ENCODE measurements around the gene SLC9A2.

Gene SLC9A2

GRCh38 chr2:102669401-102669800 lies 50.0 kb downstream of the SLC9A2 start:
- H3K4me3 ChIP-seq = no peak overlapping the region
- H3K36me3 ChIP-seq (replicated peaks) = no peaks in the 10 kb centered on the region
- no peaks in the 10 kb centered on the region for H3K9me3 ChIP-seq
- H3K4me1 ChIP-seq = no peaks in the 10 kb centered on the region
- no peaks in the 10 kb centered on the region for H3K27me3 ChIP-seq (ENCODE audit: low read depth)
- in situ Hi-C loops (cut with MboI; ENCODE audit: low sequenced_read_pairs) = no loop called here
- no peak for DNase-seq (ENCODE audit: low spot score in 2 of 2)

- H3K27me3 ChIP-seq (ENCODE audit: low read depth) = no peaks in the 10 kb centered on the region
- no peak overlapping the region for H3K4me3 ChIP-seq
- H3K9me3 ChIP-seq = no peaks in the 10 kb centered on the region
- H3K4me1 ChIP-seq = no peaks in the 10 kb centered on the region
- no peaks in the 10 kb centered on the region for H3K36me3 ChIP-seq (replicated peaks)
- in situ Hi-C loops (cut with MboI; ENCODE audit: low sequenced_read_pairs) = no loop called here
- no peak for DNase-seq (ENCODE audit: low spot score in 2 of 2)
Observed at GRCh38 chr2:102672107-102672776, 52.9 kb downstream of the SLC9A2 start.

DNA sequence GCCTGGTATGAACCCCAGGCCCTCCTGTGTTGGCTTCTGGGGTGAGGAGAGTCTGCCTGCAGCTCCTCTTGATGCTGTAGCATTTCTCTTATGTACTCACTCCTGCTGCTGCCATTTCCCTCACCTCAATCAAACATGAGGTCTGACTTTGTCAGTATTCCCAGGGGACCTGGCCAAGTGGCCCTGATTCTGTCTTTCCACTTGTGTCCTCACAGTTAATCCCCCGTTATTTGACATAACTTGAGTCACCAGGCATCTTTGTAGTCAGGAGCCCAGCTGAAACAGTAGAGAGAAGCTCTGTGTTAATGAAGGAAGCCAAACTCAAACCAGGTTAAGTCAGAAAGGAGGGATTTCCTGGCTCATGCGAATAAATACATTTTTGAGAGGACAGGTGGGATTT lies 55.0 kb downstream of the SLC9A2 start:
- DNase-seq (ENCODE audit: low spot score in 2 of 2) = no peak
- Histone ChIP-seq H3K4me3 (no peak overlapping the region), H3K4me1 (no peaks in the 10 kb centered on the region), H3K9me3 (no peaks in the 10 kb centered on the region), H3K27me3 (ENCODE audit: low read depth) (no peaks in the 10 kb centered on the region), H3K36me3 (replicated peaks) (no peaks in the 10 kb centered on the region)
- in situ Hi-C loops (cut with MboI; ENCODE audit: low sequenced_read_pairs) = no loop called here

- Histone ChIP-seq H3K4me3 (no peak overlapping the region), H3K9me3 (no peaks in the 10 kb centered on the region), H3K36me3 (replicated peaks) (no peaks in the 10 kb centered on the region), H3K4me1 (no peaks in the 10 kb centered on the region), H3K27me3 (ENCODE audit: low read depth) (no peaks in the 10 kb centered on the region)
- no peak for DNase-seq (ENCODE audit: low spot score in 2 of 2)
- in situ Hi-C loops (cut with MboI; ENCODE audit: low sequenced_read_pairs) = no loop called here
Observed at GRCh38 chr2:102674836-102675235, 55.5 kb downstream of the SLC9A2 start.

DNA sequence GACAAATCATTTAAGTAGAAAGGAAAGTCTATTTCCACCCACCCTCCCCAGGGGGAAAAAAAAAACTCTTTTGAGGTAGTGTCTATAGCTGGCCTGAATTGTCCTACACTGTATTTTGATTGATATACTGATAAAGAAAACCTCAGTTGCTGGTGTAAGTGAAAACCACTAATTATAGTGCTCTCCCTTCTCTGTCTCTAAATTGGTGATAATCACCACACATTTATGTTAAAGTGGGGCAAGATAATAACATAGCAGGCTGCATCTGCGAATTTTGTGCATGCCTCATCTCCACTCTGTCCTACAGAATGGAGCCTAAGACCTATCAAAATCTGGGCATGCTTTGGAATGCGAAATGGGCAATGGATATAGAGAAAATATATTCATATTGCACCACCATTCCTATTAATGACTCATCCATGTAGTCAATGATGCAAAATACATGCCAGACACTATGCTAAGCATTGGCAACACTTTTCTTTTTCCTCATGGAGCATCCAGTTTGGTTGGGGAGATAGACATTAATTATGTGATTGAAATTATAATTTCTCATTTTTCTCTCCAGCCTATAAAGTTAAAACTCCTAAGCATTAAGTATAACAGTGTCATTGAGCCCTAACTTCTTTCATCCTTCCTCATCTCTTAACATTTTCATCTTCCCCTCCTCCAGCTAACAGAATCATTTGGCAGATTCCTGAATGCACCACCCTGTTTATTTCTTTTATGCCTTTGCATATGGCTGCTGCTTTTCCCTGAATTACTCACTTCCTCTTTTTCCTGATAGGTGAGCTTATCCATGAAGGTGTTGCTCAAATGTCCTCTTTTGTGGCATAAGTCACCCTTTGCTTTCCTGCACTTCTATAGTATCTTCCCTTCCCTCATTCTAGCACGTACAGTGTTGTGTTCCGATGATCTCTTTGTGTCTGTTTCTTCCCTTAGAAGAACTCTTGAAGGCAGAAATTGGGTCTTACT lies 58.2 kb downstream of the SLC9A2 start:
- DNase-seq (ENCODE audit: low spot score in 2 of 2) = no peak
- no peak overlapping the region for H3K4me3 ChIP-seq
- no peaks in the 10 kb centered on the region for H3K36me3 ChIP-seq (replicated peaks)
- H3K27me3 ChIP-seq (ENCODE audit: low read depth) = no peaks in the 10 kb centered on the region
- in situ Hi-C loops (cut with MboI; ENCODE audit: low sequenced_read_pairs) = no loop called here
- no peaks in the 10 kb centered on the region for H3K9me3 ChIP-seq
- H3K4me1 ChIP-seq = no peaks in the 10 kb centered on the region

GRCh38 chr2:102678442-102678841 lies 59.1 kb downstream of the SLC9A2 start:
- DNase-seq (ENCODE audit: low spot score in 2 of 2) = no peak
- Histone ChIP-seq H3K9me3 (no peaks in the 10 kb centered on the region), H3K4me1 (no peaks in the 10 kb centered on the region), H3K27me3 (ENCODE audit: low read depth) (no peaks in the 10 kb centered on the region), H3K36me3 (replicated peaks) (no peaks in the 10 kb centered on the region), H3K4me3 (no peak overlapping the region)
- in situ Hi-C loops (cut with MboI; ENCODE audit: low sequenced_read_pairs) = no loop called here

GRCh38 chr2:102686479-102687439 lies 67.4 kb downstream of the SLC9A2 start:
- Histone ChIP-seq H3K4me1 (no peaks in the 10 kb centered on the region), H3K36me3 (replicated peaks) (no peaks in the 10 kb centered on the region), H3K4me3 (no peak overlapping the region), H3K27me3 (ENCODE audit: low read depth) (no peaks in the 10 kb centered on the region), H3K9me3 (no peaks in the 10 kb centered on the region)
- in situ Hi-C loops (cut with MboI; ENCODE audit: low sequenced_read_pairs) = no loop called here
- DNase-seq (ENCODE audit: low spot score in 2 of 2) = no peak

GRCh38 chr2:102690012-102690411 lies 70.7 kb downstream of the SLC9A2 start:
- H3K4me1 ChIP-seq = no peaks in the 10 kb centered on the region
- DNase-seq (ENCODE audit: low spot score in 2 of 2) = no peak
- no peaks in the 10 kb centered on the region for H3K9me3 ChIP-seq
- in situ Hi-C loops (cut with MboI; ENCODE audit: low sequenced_read_pairs) = no loop called here
- H3K27me3 ChIP-seq (ENCODE audit: low read depth) = 0 out of 2 replicates have a peak, but pooled peaks cover 4% of the 10 kb centered on the region
- no peaks in the 10 kb centered on the region for H3K36me3 ChIP-seq (replicated peaks)
- H3K4me3 ChIP-seq = no peak overlapping the region

- no peaks in the 10 kb centered on the region for H3K9me3 ChIP-seq
- in situ Hi-C loops (cut with MboI; ENCODE audit: low sequenced_read_pairs) = no loop called here
- H3K36me3 ChIP-seq (replicated peaks) = no peaks in the 10 kb centered on the region
- H3K27me3 ChIP-seq (ENCODE audit: low read depth) = 0 out of 2 replicates have a peak, but pooled peaks cover 13% of the 10 kb centered on the region
- H3K4me1 ChIP-seq = no peaks in the 10 kb centered on the region
- no peak for DNase-seq (ENCODE audit: low spot score in 2 of 2)
- H3K4me3 ChIP-seq = no peak overlapping the region
Observed at GRCh38 chr2:102696463-102696862, 77.1 kb downstream of the SLC9A2 start.

GRCh38 chr2:102698369-102699111 lies 79.2 kb downstream of the SLC9A2 start:
- DNase-seq (ENCODE audit: low spot score in 2 of 2) = peak in 1 of 2 experiments; percentile 18
- no peaks in the 10 kb centered on the region for H3K9me3 ChIP-seq
- H3K4me1 ChIP-seq = no peaks in the 10 kb centered on the region

GRCh38 chr2:102703305-102703704 lies 84.0 kb downstream of the SLC9A2 start:
- Histone ChIP-seq H3K4me3 (no peak overlapping the region), H3K4me1 (no peaks in the 10 kb centered on the region), H3K27me3 (ENCODE audit: low read depth) (peaks cover 16% of the 10 kb centered on the region), H3K9me3 (no peaks in the 10 kb centered on the region), H3K36me3 (replicated peaks) (no peaks in the 10 kb centered on the region)
- in situ Hi-C loops (cut with MboI; ENCODE audit: low sequenced_read_pairs) = no loop called here
- no peak for DNase-seq (ENCODE audit: low spot score in 2 of 2)

More at GRCh38 chr2:102698369-102699111, 79.2 kb downstream of the SLC9A2 start:
- H3K36me3 ChIP-seq (replicated peaks) = no peaks in the 10 kb centered on the region
- no peak overlapping the region for H3K4me3 ChIP-seq
- H3K27me3 ChIP-seq (ENCODE audit: low read depth) = peaks cover 10% of the 10 kb centered on the region; the same call in 1 of the 2 replicates
- in situ Hi-C loops (cut with MboI; ENCODE audit: low sequenced_read_pairs) = no loop called here

DNA sequence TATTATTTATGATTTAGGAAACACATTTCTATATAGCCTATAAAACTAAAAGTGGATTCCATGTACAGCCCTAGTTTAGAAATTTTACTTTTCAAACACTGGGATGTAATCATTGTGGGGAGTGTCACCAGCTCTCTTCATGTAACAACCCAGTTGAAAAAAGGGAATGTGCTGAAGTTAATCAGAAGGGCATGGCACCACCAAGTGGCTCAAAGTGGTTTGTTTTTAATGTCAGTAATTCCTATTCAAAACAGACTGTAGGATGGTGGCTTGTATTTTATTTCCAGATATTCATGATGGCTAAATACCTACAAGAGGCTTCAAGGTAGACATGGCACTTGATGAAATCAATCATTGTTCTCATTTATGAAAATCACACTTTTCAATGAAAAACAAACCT lies 84.4 kb downstream of the SLC9A2 start:
- no peak for DNase-seq (ENCODE audit: low spot score in 2 of 2)
- in situ Hi-C loops (cut with MboI; ENCODE audit: low sequenced_read_pairs) = no loop called here
- no peaks in the 10 kb centered on the region for H3K9me3 ChIP-seq
- H3K36me3 ChIP-seq (replicated peaks) = no peaks in the 10 kb centered on the region
- peaks cover 16% of the 10 kb centered on the region for H3K27me3 ChIP-seq (ENCODE audit: low read depth)
- no peak overlapping the region for H3K4me3 ChIP-seq
- no peaks in the 10 kb centered on the region for H3K4me1 ChIP-seq

DNA sequence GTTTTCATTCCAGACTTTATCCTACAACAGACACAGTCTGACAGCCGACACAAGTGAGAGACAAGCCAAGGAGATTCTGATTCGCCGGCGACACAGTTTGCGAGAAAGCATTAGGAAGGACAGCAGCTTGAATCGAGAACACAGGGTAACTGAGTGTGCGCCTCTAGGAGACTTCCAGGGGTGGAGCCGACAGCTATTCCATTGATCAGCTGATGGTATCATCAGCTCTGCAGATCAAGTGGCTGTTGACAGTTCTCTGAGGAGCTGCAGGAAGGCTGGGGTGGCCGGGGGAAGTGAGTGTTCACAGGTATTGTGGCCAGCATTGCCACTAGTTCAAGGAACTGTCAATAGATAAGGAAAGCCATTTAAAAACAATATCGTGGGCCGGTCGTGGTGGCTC lies 85.2 kb downstream of the SLC9A2 start:
- Histone ChIP-seq H3K4me1 (no peaks in the 10 kb centered on the region), H3K27me3 (ENCODE audit: low read depth) (peaks cover 16% of the 10 kb centered on the region), H3K36me3 (replicated peaks) (no peaks in the 10 kb centered on the region), H3K9me3 (no peaks in the 10 kb centered on the region), H3K4me3 (no peak overlapping the region)
- DNase-seq (ENCODE audit: low spot score in 2 of 2) = no peak
- in situ Hi-C loops (cut with MboI; ENCODE audit: low sequenced_read_pairs) = no loop called here
